GM23248 (cell line): ENCODE results near the gene SYMPK. TPM values are rescaled to one million over a fixed set of nuclear protein-coding genes. Genes with fewer than 3 reads are reported as not detected.

ENCODE experiments used
- DNase-seq: peaks from one replicate; pipeline ENCODE4 v3.0.0-alpha.2; 2015
- H2AFZ ChIP-seq: fragments of 200-600 bp; sonication (generic); 2 replicates; pipeline ENCODE4 v1.6.1; 2016; ENCODE audit warnings: antibody characterized with exemption
- H3F3A ChIP-seq: fragments of 200-600 bp; sonication (generic); 2 replicates; pipeline ENCODE4 v1.6.1; 2016; ENCODE audit warnings: mild to moderate bottlenecking, antibody characterized with exemption, mixed run types; ENCODE audit not compliant: insufficient read depth
- H3K27ac ChIP-seq: fragments of 200-600 bp; sonication (generic); 2 replicates; pipeline ENCODE4 v1.5.1; 2016; ENCODE audit warnings: mild to moderate bottlenecking
- H3K27me3 ChIP-seq: fragments of 200-600 bp; sonication (generic); replicated peaks from 2 replicates; pipeline ENCODE4 v1.6.1; 2016; ENCODE audit warnings: mild to moderate bottlenecking; ENCODE audit not compliant: insufficient read depth
- H3K36me3 ChIP-seq: fragments of 200-600 bp; sonication (generic); 2 replicates; pipeline ENCODE4 v1.6.1; 2016; ENCODE audit warnings: low read depth, mild to moderate bottlenecking
- H3K4me1 ChIP-seq: fragments of 200-600 bp; sonication (generic); 2 replicates; pipeline ENCODE4 v1.6.1; 2016; ENCODE audit warnings: mild to moderate bottlenecking; ENCODE audit not compliant: insufficient read depth
- H3K4me2 ChIP-seq: fragments of 200-600 bp; sonication (generic); one replicate; pipeline ENCODE4 v1.6.1; 2016; ENCODE audit warnings: mild to moderate bottlenecking; ENCODE audit not compliant: unreplicated experiment
- H3K4me3 ChIP-seq: fragments of 200-600 bp; sonication (generic); 2 replicates; pipeline ENCODE4 v1.5.1; 2016; ENCODE audit warnings: mild to moderate bottlenecking
- H3K79me2 ChIP-seq: fragments of 200-600 bp; sonication (generic); 2 replicates; pipeline ENCODE4 v1.6.1; 2016; ENCODE audit warnings: mild to moderate bottlenecking; ENCODE audit not compliant: insufficient read depth
- H3K9ac ChIP-seq: fragments of 200-600 bp; sonication (generic); 2 replicates; pipeline ENCODE4 v1.6.1; 2016; ENCODE audit warnings: mild to moderate bottlenecking
- H3K9me2 ChIP-seq: fragments of 200-600 bp; sonication (generic); 2 replicates; pipeline ENCODE4 v1.6.1; 2016; ENCODE audit warnings: mixed run types, mild to moderate bottlenecking, moderate library complexity; ENCODE audit not compliant: insufficient read depth
- H3K9me3 ChIP-seq: fragments of 200-600 bp; sonication (generic); one replicate; pipeline ENCODE4 v1.6.1; 2017; ENCODE audit warnings: low read depth
- H4K20me1 ChIP-seq: fragments of 200-600 bp; sonication (generic); 2 replicates; pipeline ENCODE4 v1.6.0; 2016; ENCODE audit not compliant: insufficient read depth
- EZH2 ChIP-seq: fragments of 200-600 bp; sonication (generic); IDR thresholded peaks from 2 replicates; pipeline ENCODE4 v1.6.1; 2018; ENCODE audit warnings: antibody characterized with exemption, mild to moderate bottlenecking; ENCODE audit not compliant: insufficient read depth, poor library complexity, severe bottlenecking
- EZH2phosphoT487 ChIP-seq: fragments of 200-600 bp; sonication (generic); IDR thresholded peaks from 2 replicates; pipeline ENCODE4 v1.6.1; 2018; ENCODE audit warnings: antibody characterized with exemption, moderate library complexity, mild to moderate bottlenecking, low read depth; ENCODE audit not compliant: insufficient read depth
- WGBS, 2 experiments: methylation state at CpG; one replicate each; pipeline ENCODE4 v1.1.6; 2015 to 2017; ENCODE audit warnings: low lambda C conversion rate in 2 of 2, low coverage in 1 of 2; ENCODE audit errors: missing lambda C conversion rate in 2 of 2; 5-methylcytosine and 5-hydroxymethylcytosine counted together
- in situ Hi-C: fragments of 300-500 bp; cut with MboI; formaldehyde crosslinking; loops from 2 replicates; pipeline ENCODE4 v1.15.0; 2020
- polyA plus RNA-seq: library from polyadenylated mRNA; unstranded; fragments of >200 nt; fragmentation: Nextera tagmentation; extraction: Ambion mirVana; gene quantifications from 2 replicates; pipeline ENCODE4 v1.2.1, GENCODE V29; 2016
- total RNA-seq: library from RNA; depleted of rRNA; stranded (reverse); fragments of >200 nt; shearing (Covaris generic); gene quantifications from 2 replicates; pipeline ENCODE4 v1.2.3, GENCODE V29; 2014

The SYMPK gene
- total and polyA plus RNA-seq, 2 experiments from 2014 or later: 17.8 to 28.1 TPM

DNA sequence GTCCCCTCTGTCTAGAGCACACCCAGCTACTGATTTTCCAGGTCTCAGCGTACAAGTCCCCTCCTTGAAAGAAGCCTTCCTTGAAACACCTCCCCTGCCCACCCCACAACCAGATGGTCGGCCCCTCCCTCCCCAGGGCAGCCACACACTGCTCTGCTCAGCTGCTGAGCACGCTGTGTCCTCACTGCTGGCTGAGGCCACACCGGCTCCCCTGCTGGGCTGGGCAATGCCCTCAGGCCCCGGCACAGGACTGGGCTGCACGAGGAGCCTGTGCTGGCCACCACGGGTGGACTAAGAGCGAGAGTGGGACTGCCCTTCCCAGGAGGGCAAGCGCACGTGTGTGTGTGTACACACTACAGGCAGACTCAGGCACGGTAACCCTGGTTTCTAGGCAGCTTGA, 36.0 kb downstream of the SYMPK start:
- Histone ChIP-seq H4K20me1 (no peaks in the 10 kb centered on the region), H3K36me3 (peaks cover 30% of the 10 kb centered on the region; the same call in 1 of the 2 replicates), H3K79me2 (no peaks in the 10 kb centered on the region), H2AFZ (no peak overlapping the region), H3K9ac (no peak overlapping the region), H3K9me3 (no peaks in the 10 kb centered on the region), H3K4me2 (no peak overlapping the region), H3K4me3 (no peak overlapping the region), H3F3A (no peaks in the 10 kb centered on the region), H3K4me1 (no peaks in the 10 kb centered on the region), H3K27me3 (no peaks in the 10 kb centered on the region), H3K27ac (no peak overlapping the region), H3K9me2 (no peaks in the 10 kb centered on the region)
- WGBS, 2 experiments: 86 to 87% methylated on average over 10 to 11 of the region's 11 CpGs
- in situ Hi-C loops: no loop called here
- no peak for TF ChIP-seq EZH2
- TF ChIP-seq EZH2phosphoT487: no peak
- DNase-seq: no peak

GRCh38 chr19:45825917-45826893, 36.7 kb downstream of the SYMPK start:
- Histone ChIP-seq H3K4me2 (no peak overlapping the region), H3K9ac (no peak overlapping the region), H3K4me3 (no peak overlapping the region), H4K20me1 (no peaks in the 10 kb centered on the region), H3K27me3 (no peaks in the 10 kb centered on the region), H3K9me3 (no peaks in the 10 kb centered on the region), H3K27ac (no peak overlapping the region), H3K4me1 (no peaks in the 10 kb centered on the region), H3K79me2 (no peaks in the 10 kb centered on the region), H3K36me3 (peaks cover 23% of the 10 kb centered on the region; the same call in 1 of the 2 replicates), H2AFZ (no peak overlapping the region), H3F3A (no peaks in the 10 kb centered on the region), H3K9me2 (no peaks in the 10 kb centered on the region)
- DNase-seq: no peak
- 82% methylated on average over 21 to 22 of the region's 22 CpGs for WGBS, 2 experiments
- in situ Hi-C loops: no loop called here
- TF ChIP-seq EZH2phosphoT487 (no peak), EZH2 (no peak)

DNA sequence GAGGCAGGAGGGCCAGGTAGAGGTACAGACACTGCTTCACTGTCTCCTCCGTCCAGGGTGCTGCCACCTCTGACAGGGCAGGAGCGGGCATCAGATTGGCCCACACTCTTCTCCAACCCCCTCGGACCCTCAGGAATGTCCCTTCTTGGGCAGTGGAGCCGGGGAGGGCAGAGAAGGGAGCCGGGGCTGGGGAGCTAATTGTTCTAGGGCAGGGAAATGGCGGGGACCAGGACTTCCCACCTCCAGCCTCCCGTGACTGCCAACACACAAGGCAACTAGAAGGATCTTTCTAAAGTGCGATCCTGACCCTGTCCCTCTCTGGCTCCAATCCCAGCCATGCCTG, 37.7 kb downstream of the SYMPK start:
- no peaks in the 10 kb centered on the region for H3K9me2 ChIP-seq
- DNase-seq: no peak
- no peaks in the 10 kb centered on the region for H3F3A ChIP-seq
- in situ Hi-C loops: no loop called here
- H3K79me2 ChIP-seq: no peaks in the 10 kb centered on the region
- no peak overlapping the region for H3K27ac ChIP-seq
- no peaks in the 10 kb centered on the region for H3K4me1 ChIP-seq
- no peak overlapping the region for H3K4me2 ChIP-seq
- no peaks in the 10 kb centered on the region for H3K27me3 ChIP-seq
- peaks cover 22% of the 10 kb centered on the region; the same call in 1 of the 2 replicates for H3K36me3 ChIP-seq
- H3K4me3 ChIP-seq: no peak overlapping the region
- TF ChIP-seq EZH2phosphoT487 (no peak), EZH2 (no peak)
- no peaks in the 10 kb centered on the region for H3K9me3 ChIP-seq
- WGBS, 2 experiments: 93% methylated on average over 8 of the region's 8 CpGs
- H4K20me1 ChIP-seq: no peaks in the 10 kb centered on the region
- no peak overlapping the region for H3K9ac ChIP-seq
- no peak overlapping the region for H2AFZ ChIP-seq

GRCh38 chr19:45824531-45825262, 38.2 kb downstream of the SYMPK start:
- Histone ChIP-seq H3K9me3 (no peaks in the 10 kb centered on the region), H3K9ac (no peak overlapping the region), H3K27me3 (no peaks in the 10 kb centered on the region), H4K20me1 (no peaks in the 10 kb centered on the region), H3K79me2 (no peaks in the 10 kb centered on the region), H3F3A (no peaks in the 10 kb centered on the region), H3K4me3 (no peak overlapping the region), H3K36me3 (peaks cover 22% of the 10 kb centered on the region; the same call in 1 of the 2 replicates), H2AFZ (no peak overlapping the region), H3K9me2 (no peaks in the 10 kb centered on the region), H3K4me2 (no peak overlapping the region), H3K27ac (no peak overlapping the region), H3K4me1 (no peaks in the 10 kb centered on the region)
- TF ChIP-seq EZH2 (no peak), EZH2phosphoT487 (no peak)
- no peak for DNase-seq
- in situ Hi-C loops: no loop called here
- 89 to 90% methylated on average over 25 of the region's 26 CpGs for WGBS, 2 experiments
